ENCODE results near the gene STAT3. TPM values are rescaled to one million over a fixed set of nuclear protein-coding genes. Genes with fewer than 3 reads are reported as not detected.

STAT3 gene
- total and polyA plus RNA-seq, 9 of the 15 experiments (the other 6 are each of a cell fraction or from before 2014, with no cell fraction given): 90.0 to 179 (median 114) TPM

DNA sequence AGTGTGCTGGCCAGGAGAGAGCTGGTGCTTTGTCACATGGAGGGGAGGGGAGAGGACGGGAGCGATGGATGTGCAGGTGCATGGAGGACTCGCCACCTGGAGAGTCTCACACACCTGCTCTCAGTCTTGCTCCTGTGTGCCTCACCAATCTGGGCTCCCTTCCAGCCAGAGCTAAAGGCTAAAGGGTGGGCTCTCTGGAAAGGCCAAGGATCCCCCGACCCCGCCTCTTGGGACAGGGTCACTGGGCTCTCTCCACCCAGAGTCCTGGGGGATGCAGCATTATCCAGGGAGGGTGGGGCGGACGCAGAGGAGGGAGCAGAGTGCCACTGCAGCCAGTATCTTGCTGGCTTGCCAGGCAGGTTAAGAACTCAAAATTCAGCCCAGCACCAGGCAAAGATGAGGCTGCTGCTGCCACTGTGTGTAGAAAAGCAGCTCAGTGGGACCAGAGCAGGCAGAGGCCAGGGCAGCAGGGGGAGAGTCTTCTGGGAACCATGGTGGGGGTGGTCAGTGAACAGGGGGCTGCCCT lies 106.6 kb downstream of the STAT3 start:
- no peak overlapping the region for H3K4me3 ChIP-seq
- whole genome bisulfite sequencing (ENCODE audit: insufficient coverage, low coverage, missing lambda C conversion rate): 83% methylated on average over 4 of the region's 7 CpGs
- TF ChIP-seq POLR2A (conservative IDR thresholded peaks at IDR 0.05): 0 out of 2 replicates have a peak, but pooled peaks have one; percentile 2
- no peak for TF ChIP-seq ZNF75A (CRISPR knock-in tag; IDR thresholded peaks at IDR 0.05)
- TF ChIP-seq FOXA3 (CRISPR knock-in tag; conservative IDR thresholded peaks at IDR 0.05 in 1 of 2, IDR thresholded peaks at IDR 0.05 in 1 of 2): no peak
- peak; percentile 48 for TF ChIP-seq RBFOX2 (IDR thresholded peaks at IDR 0.05; ENCODE audit: low read depth, low read length)
- no peak for TF ChIP-seq ADNP (tag; IDR thresholded peaks at IDR 0.05)
- TF ChIP-seq DNMT1 (IDR thresholded peaks at IDR 0.05): no peak
- TF ChIP-seq MEIS2 (IDR thresholded peaks at IDR 0.05; ENCODE audit: partially characterized antibody): no peak
- peak; percentile 69 for TF ChIP-seq POLR2G (IDR thresholded peaks at IDR 0.05; ENCODE audit: low read depth, low read length)
- TF ChIP-seq CBX5 (IDR thresholded peaks at IDR 0.05; ENCODE audit: borderline replicate concordance, low read depth): no peak
- no peak for TF ChIP-seq ZNF695 (CRISPR knock-in tag; IDR thresholded peaks at IDR 0.05)
- no peak for TF ChIP-seq ZNF431 (CRISPR knock-in tag; IDR thresholded peaks at IDR 0.05)
- no peak for TF ChIP-seq PCBP2 (IDR thresholded peaks at IDR 0.05; ENCODE audit: low read depth, low read length, poor library complexity, severe bottlenecking)
- TF ChIP-seq SREBF1 (IDR thresholded peaks at IDR 0.05; ENCODE audit: borderline replicate concordance, low read depth, low read length): no peak
- no peak for TF ChIP-seq ARNT (IDR thresholded peaks at IDR 0.05)
- TF ChIP-seq PTBP1 (IDR thresholded peaks at IDR 0.05; ENCODE audit: low read depth, low read length): 0 out of 2 replicates have a peak, but pooled peaks have one; percentile 56
- TF ChIP-seq GABPA (tag; conservative IDR thresholded peaks at IDR 0.05; ENCODE audit: low read depth): no peak
- TF ChIP-seq, protein P1, sequence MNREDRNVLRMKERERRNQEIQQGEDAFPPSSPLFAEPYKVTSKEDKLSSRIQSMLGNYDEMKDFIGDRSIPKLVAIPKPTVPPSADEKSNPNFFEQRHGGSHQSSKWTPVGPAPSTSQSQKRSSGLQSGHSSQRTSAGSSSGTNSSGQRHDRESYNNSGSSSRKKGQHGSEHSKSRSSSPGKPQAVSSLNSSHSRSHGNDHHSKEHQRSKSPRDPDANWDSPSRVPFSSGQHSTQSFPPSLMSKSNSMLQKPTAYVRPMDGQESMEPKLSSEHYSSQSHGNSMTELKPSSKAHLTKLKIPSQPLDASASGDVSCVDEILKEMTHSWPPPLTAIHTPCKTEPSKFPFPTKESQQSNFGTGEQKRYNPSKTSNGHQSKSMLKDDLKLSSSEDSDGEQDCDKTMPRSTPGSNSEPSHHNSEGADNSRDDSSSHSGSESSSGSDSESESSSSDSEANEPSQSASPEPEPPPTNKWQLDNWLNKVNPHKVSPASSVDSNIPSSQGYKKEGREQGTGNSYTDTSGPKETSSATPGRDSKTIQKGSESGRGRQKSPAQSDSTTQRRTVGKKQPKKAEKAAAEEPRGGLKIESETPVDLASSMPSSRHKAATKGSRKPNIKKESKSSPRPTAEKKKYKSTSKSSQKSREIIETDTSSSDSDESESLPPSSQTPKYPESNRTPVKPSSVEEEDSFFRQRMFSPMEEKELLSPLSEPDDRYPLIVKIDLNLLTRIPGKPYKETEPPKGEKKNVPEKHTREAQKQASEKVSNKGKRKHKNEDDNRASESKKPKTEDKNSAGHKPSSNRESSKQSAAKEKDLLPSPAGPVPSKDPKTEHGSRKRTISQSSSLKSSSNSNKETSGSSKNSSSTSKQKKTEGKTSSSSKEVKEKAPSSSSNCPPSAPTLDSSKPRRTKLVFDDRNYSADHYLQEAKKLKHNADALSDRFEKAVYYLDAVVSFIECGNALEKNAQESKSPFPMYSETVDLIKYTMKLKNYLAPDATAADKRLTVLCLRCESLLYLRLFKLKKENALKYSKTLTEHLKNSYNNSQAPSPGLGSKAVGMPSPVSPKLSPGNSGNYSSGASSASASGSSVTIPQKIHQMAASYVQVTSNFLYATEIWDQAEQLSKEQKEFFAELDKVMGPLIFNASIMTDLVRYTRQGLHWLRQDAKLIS (CRISPR knock-in tag; IDR thresholded peaks at IDR 0.05): no peak
- TF ChIP-seq TCF3 (CRISPR knock-in tag; IDR thresholded peaks at IDR 0.05): no peak
- no peak for TF ChIP-seq BMI1 (IDR thresholded peaks at IDR 0.05; ENCODE audit: low read length)
- no peak for TF ChIP-seq ZNF347 (CRISPR knock-in tag; IDR thresholded peaks at IDR 0.05; ENCODE audit: low read depth)
- H3K4me2 ChIP-seq (ENCODE audit: insufficient read depth, low read length): no peak overlapping the region
- peaks cover 39% of the 10 kb centered on the region for H3K36me3 ChIP-seq (ENCODE audit: control insufficient read depth, insufficient read depth, low read length)
- no peaks in the 10 kb centered on the region for H3K27me3 ChIP-seq (ENCODE audit: control insufficient read depth in 2 of 2, insufficient read depth in 2 of 2, low read length in 2 of 2)
- peak overlapping the region; percentile 52; the same call in 2 of the 3 replicates for H3K27ac ChIP-seq (ENCODE audit: extremely low read depth, low read depth, low read length)
- ATAC-seq: no peak
- H3K9me3 ChIP-seq (replicated peaks; ENCODE audit: control insufficient read depth, insufficient read depth, low read depth, low read length): no peaks in the 10 kb centered on the region
- peaks cover 78% of the 10 kb centered on the region for H3K79me2 ChIP-seq (ENCODE audit: control insufficient read depth, insufficient read depth, low read length)
- ChIA-PET CTCF (ENCODE audit: low intra/inter-chr PET ratio) (no interaction called here), POLR2A (interaction anchor here (0.6 to 5.8 kb wide), 5 partner anchors 9 to 598 kb away, joined by 3 to 41 read pairs (median 4); no protein-coding TSS in a partner anchor)
- no peaks in the 10 kb centered on the region for H4K20me1 ChIP-seq (replicated peaks; ENCODE audit: control insufficient read depth, insufficient read depth, low read length)
- intact Hi-C loops (cut with micrococcal nuclease) (no loop called here), in situ Hi-C loops (cut with MboI) (no loop called here)
- H3K9me1 ChIP-seq (ENCODE audit: control insufficient read depth, insufficient read depth, low read length): no peaks in the 10 kb centered on the region
- peak overlapping the region in 1 of 2 experiments; percentile 81; a peak in 2 of 4 replicates for H3K9ac ChIP-seq (ENCODE audit: insufficient read depth in 1 of 2, low read depth in 2 of 2, low read length in 2 of 2)
- FAIRE-seq: no peak
- BruUV-seq (replicated peaks): no TSS peak
- H3K4me1 ChIP-seq (replicated peaks in 1 of 2; ENCODE audit: control insufficient read depth in 2 of 2, insufficient read depth in 2 of 2, low read length in 2 of 2): peaks cover 51 to 53% of the 10 kb centered on the region in 2 experiments
- H2AFZ ChIP-seq (ENCODE audit: low read depth, low read length): no peak overlapping the region
- DNase-seq (ENCODE audit: extremely low read depth in 1 of 4, low spot score in 3 of 4): peak in 1 of 4 experiments; percentile 8
